Activated CD4-positive, CD25-positive, alpha-beta regulatory T cell treated with anti-CD3 and anti-CD28 coated beads, Interleukin-2, amount 50 U/mL, for 24 hours (primary cell): ENCODE data around the gene A3GALT2.

ENCODE experiments used
- ATAC-seq, 2 donors: fragments of 150-1000 bp; cut with Tn5 transposase; one replicate each; pipeline ENCODE4 v1.10.0; 2021; ENCODE audit warnings: mild to moderate bottlenecking in 1 of 2, moderate library complexity in 1 of 2

The A3GALT2 gene

DNA sequence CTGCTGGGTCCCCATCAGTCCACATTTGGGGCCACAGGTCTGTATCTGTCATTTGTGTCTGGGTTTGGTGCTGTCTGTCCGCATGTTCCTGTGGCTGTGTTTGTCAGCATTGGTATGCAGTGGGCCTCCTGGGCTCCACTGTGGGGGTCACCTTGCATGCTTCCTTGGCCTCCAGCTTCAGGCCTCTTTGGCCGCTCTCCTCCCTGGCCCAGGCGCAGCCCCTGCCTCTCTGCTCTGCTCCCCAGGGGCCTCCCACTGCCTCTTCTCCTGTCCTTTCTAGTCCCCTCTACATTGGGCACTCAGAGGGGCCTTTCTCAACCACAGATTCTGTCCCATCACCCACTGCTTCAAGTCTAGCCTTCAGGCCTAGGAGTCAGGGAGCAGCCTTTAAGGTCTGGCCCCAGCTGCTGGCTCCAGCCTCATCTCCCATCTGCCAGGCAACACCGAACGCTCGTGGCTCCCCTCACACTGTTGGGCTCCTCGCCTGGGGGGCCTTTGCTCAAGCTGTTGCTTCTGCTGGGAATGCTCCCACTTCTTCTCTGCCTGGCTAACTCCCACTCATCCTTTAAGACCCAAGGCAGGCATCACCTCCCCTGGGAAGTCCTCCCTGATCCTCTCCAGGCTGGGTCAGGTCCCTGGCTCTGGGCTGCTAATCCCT lies 50.0 kb downstream of the A3GALT2 start:
- ATAC-seq, result no peak

GRCh38 chr1:33270379-33270778 lies 50.5 kb downstream of the A3GALT2 start:
- ATAC-seq, result no peak

- ATAC-seq, result no peak
Observed at GRCh38 chr1:33269621-33270020, 51.3 kb downstream of the A3GALT2 start.

GRCh38 chr1:33268927-33269610 lies 51.8 kb downstream of the A3GALT2 start:
- ATAC-seq, result no peak

- no peak for ATAC-seq
Observed at GRCh38 chr1:33268457-33268856, 52.4 kb downstream of the A3GALT2 start.

- ATAC-seq, result no peak
Observed at GRCh38 chr1:33267468-33268205, 53.3 kb downstream of the A3GALT2 start.

- no peak for ATAC-seq
Observed at GRCh38 chr1:33266766-33267165, 54.1 kb downstream of the A3GALT2 start.

DNA sequence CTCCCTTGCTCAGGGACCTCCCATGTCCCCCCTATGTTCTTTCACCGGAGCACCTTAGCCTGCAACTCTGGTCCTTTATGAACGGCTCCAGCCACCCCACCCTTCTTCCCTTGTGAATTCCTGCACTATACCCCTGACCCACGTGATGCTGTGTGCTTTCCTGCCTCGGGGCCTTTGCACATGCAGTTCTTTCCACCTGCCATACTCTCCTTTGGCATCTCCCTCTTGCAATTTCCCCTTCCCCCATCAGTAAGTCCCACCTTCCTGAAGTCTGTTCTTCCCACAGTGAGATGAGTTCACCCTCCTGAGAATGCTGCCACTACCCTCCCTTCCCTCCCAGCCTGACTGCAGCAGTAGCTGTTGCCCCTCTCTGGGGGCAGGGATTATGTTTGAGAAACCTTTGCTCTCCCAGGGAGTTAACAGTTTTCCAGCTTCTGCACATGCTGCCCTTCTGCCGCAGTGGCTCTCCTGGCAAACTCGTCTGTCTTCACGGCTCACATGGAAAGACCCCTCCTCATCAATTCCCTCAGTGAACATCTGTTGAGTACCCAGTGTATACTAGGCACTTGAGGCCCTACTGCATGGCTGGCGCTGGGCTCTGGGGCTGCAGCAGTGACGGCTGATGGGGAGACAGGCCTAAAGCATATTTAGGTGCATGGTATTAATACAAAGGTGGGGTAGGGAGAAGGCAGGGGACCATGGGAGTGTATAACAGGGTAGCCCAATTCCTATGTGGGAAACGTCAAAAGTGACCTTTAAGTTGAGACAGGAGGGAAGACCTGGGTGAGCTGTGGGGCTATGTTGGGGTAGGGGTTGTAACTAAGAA lies 54.9 kb downstream of the A3GALT2 start:
- ATAC-seq, result no peak

- ATAC-seq, result no peak
Observed at GRCh38 chr1:33263890-33264504, 56.9 kb downstream of the A3GALT2 start.

GRCh38 chr1:33261344-33261743 lies 59.6 kb downstream of the A3GALT2 start:
- ATAC-seq, result no peak

DNA sequence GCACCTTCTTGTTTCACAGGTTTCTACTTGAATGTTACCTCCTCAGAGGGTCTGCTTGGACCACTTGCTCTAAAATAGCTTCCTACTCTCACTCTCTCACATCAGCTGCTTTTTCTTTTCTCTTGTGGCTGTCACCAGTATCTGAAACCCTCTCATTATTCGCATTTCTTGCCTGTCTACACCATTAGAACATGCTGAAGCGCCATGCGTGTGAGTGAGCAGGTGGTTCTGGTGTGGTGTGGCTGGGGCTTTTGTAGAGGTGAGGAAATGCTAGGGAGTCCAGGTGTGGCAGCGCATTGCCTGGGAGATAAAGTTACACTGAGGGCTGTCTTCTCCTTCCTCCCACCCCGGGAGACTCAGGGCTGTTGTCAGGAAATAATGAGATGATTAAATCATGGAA lies 60.5 kb downstream of the A3GALT2 start:
- ATAC-seq, result no peak

DNA sequence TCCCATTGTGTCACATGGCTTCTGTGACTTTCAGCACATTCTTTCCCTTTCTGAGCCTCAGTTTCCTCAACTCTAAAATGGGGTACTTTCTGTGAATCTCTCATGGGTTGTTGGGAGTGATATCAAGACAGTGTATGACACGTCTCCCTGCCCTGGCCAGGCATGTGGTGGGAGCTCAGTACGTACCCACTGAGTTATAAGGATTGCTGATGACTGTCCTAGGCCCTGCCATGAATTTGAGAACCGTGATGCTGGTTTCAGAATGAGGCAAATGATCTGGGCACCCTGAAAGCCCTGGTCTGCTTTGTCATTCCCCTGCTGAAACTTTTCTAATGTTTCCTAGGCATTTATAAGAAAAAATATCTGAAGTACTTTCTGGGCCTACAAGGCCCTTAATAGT lies 61.0 kb downstream of the A3GALT2 start:
- ATAC-seq, result no peak

GRCh38 chr1:33258788-33259274 lies 62.1 kb downstream of the A3GALT2 start:
- no peak for ATAC-seq

- no peak for ATAC-seq
Observed at GRCh38 chr1:33257772-33258712, 62.9 kb downstream of the A3GALT2 start.

DNA sequence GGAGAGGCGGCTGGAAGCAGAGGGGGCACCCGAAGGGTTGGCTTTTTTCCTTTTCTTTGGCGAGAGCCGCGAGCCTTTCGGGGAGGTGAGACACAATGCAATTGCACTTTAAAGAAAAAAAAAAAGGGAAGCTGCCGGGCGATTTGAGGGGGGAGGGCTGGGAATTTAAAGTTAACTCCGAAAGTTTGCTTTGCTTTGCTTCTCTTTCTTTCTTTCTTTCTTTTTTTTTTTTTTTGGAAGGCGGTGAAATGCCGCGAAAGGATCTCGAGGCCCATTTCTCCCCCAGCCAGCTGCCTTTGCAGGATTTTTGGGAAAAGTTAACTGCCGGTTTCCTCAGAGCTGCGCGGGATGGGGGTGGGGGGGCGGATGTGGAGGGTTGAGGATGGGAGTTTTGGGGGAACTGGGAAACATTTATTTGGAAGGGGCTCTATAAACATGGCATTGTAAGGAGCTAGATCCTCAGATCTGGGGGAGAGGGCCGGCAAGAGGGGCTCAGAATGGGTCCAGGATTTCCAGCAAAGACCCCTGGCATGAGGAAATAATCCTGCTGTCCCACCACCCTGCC lies 63.6 kb downstream of the A3GALT2 start:
- no peak for ATAC-seq
